Peyer's patch (tissue), 4 donors: ENCODE results near the gene NMS. TPM values are rescaled to one million over a fixed set of nuclear protein-coding genes. Genes with fewer than 3 reads are reported as not detected.

Experiments
- DNase-seq, 3 donors: peaks; one replicate each; pipeline ENCODE4 v3.0.0-alpha.2; 2017 to 2019
- H3K27ac ChIP-seq, 4 donors: fragments of 200-600 bp; sonication (generic); one replicate each; pipeline ENCODE4 v1.5.1; 2016 to 2019
- H3K27me3 ChIP-seq, 2 donors: fragments of 200-600 bp; sonication (generic); one replicate each; pipeline ENCODE4 v1.5.1; 2019
- H3K36me3 ChIP-seq, 3 donors: fragments of 200-600 bp; sonication (generic); one replicate each; pipeline ENCODE4 v1.5.1; 2016 to 2019
- H3K4me1 ChIP-seq, 4 donors: fragments of 200-600 bp; sonication (generic); one replicate each; pipeline ENCODE4 v1.5.1; 2016 to 2019
- H3K4me3 ChIP-seq, 4 donors: fragments of 200-600 bp; sonication (generic); 1 replicate in 3 of 4; 2 replicates in 1 of 4; pipeline ENCODE4 v1.5.1; 2016 to 2019; ENCODE audit warnings: mild to moderate bottlenecking in 1 of 4
- H3K9me3 ChIP-seq, 4 donors: fragments of 200-600 bp; sonication (generic); one replicate each; pipeline ENCODE4 v1.5.1; 2016 to 2019; ENCODE audit warnings: mild to moderate bottlenecking in 1 of 4
- CTCF ChIP-seq, 6 experiments: fragments of 450-650 bp in 4 of 6; fragments of 200-600 bp in 2 of 6; sonication (generic) in 1 of 6; IDR thresholded peaks; one replicate each; pipeline ENCODE4 v1.5.1; 2017 to 2019; ENCODE audit warnings: antibody characterized with exemption in 6 of 6, mild to moderate bottlenecking in 3 of 6, moderate library complexity in 1 of 6
- POLR2A ChIP-seq, 2 donors: fragments of 450-650 bp; IDR thresholded peaks; one replicate each; pipeline ENCODE4 v1.5.1; 2017; ENCODE audit warnings: antibody characterized with exemption in 2 of 2, mild to moderate bottlenecking in 2 of 2, moderate library complexity in 2 of 2
- total RNA-seq, 4 donors: library from RNA; depleted of rRNA; stranded (reverse); fragments of >200 nt; gene quantifications; one replicate each; pipeline ENCODE4 v1.1.0, GENCODE V29; 2016

The NMS gene
- total RNA-seq, 4 donors from 2014 or later: not detected

GRCh38 chr2:100425573-100426383 lies 44.5 kb upstream of the NMS start:
- Histone ChIP-seq H3K4me1 (no peaks in the 10 kb centered on the region), H3K4me3 (no peak overlapping the region), H3K36me3 (no peaks in the 10 kb centered on the region), H3K27me3 (no peaks in the 10 kb centered on the region), H3K9me3 (no peaks in the 10 kb centered on the region), H3K27ac (no peak overlapping the region)
- TF ChIP-seq CTCF (IDR thresholded peaks at IDR 0.05): no peak
- TF ChIP-seq POLR2A (IDR thresholded peaks at IDR 0.05): no peak
- DNase-seq: no peak

GRCh38 chr2:100426384-100426720 lies 43.9 kb upstream of the NMS start:
- no peak for DNase-seq
- H3K27ac ChIP-seq: no peak overlapping the region
- H3K9me3 ChIP-seq: no peaks in the 10 kb centered on the region
- TF ChIP-seq POLR2A (IDR thresholded peaks at IDR 0.05) (no peak), CTCF (IDR thresholded peaks at IDR 0.05) (no peak)
- H3K36me3 ChIP-seq: no peaks in the 10 kb centered on the region
- H3K4me3 ChIP-seq: no peak overlapping the region
- H3K4me1 ChIP-seq: no peaks in the 10 kb centered on the region
- no peaks in the 10 kb centered on the region for H3K27me3 ChIP-seq

GRCh38 chr2:100427111-100427510 lies 43.2 kb upstream of the NMS start:
- no peaks in the 10 kb centered on the region for H3K9me3 ChIP-seq
- H3K4me3 ChIP-seq: no peak overlapping the region
- DNase-seq: no peak
- H3K27ac ChIP-seq: no peak overlapping the region
- H3K4me1 ChIP-seq: no peaks in the 10 kb centered on the region
- no peaks in the 10 kb centered on the region for H3K36me3 ChIP-seq
- no peaks in the 10 kb centered on the region for H3K27me3 ChIP-seq
- TF ChIP-seq CTCF (IDR thresholded peaks at IDR 0.05) (no peak), POLR2A (IDR thresholded peaks at IDR 0.05) (no peak)

GRCh38 chr2:100427627-100428258 lies 42.5 kb upstream of the NMS start:
- no peak overlapping the region for H3K27ac ChIP-seq

GRCh38 chr2:100429726-100430125 lies 40.6 kb upstream of the NMS start:
- H3K4me3 ChIP-seq: no peak overlapping the region
- H3K36me3 ChIP-seq: no peaks in the 10 kb centered on the region
- no peak for DNase-seq
- H3K9me3 ChIP-seq: no peaks in the 10 kb centered on the region
- no peak for TF ChIP-seq POLR2A (IDR thresholded peaks at IDR 0.05)
- no peak for TF ChIP-seq CTCF (IDR thresholded peaks at IDR 0.05)
- no peaks in the 10 kb centered on the region for H3K4me1 ChIP-seq
- H3K27ac ChIP-seq: no peak overlapping the region
- no peaks in the 10 kb centered on the region for H3K27me3 ChIP-seq

More at GRCh38 chr2:100427627-100428258, 42.5 kb upstream of the NMS start:
- no peaks in the 10 kb centered on the region for H3K36me3 ChIP-seq
- no peak overlapping the region for H3K4me3 ChIP-seq
- DNase-seq: peak in 2 of 3 donors; percentile 68 to 82
- no peaks in the 10 kb centered on the region for H3K4me1 ChIP-seq
- no peaks in the 10 kb centered on the region for H3K27me3 ChIP-seq
- no peaks in the 10 kb centered on the region for H3K9me3 ChIP-seq
- no peak for TF ChIP-seq POLR2A (IDR thresholded peaks at IDR 0.05)
- TF ChIP-seq CTCF (IDR thresholded peaks at IDR 0.05): peak in 3 of 6 experiments; percentile 25 to 52 (median 33)
